Astrocyte (in vitro differentiated cells and primary cell): ENCODE measurements around the gene CACNB4. TPM values are rescaled to one million over a fixed set of nuclear protein-coding genes. Genes with fewer than 3 reads are reported as not detected.

Experiments
- DNase-seq: peaks from one replicate; pipeline ENCODE4 v3.0.0-alpha.2; 2010; ENCODE audit warnings: low read depth
- FAIRE-seq: peaks from 2 replicates; lab custom pipeline; 2011; peaks lifted over from hg19 to GRCh38; lab: Jason Lieb, UNC
- H2AFZ ChIP-seq: 2 replicates; pipeline ENCODE4 v1.6.0; 2012; ENCODE audit warnings: low read depth, low read length, inconsistent platforms
- H3K27ac ChIP-seq: 2 replicates; pipeline ENCODE4 v1.5.1; 2011; ENCODE audit warnings: low read depth, low read length, inconsistent platforms
- H3K27me3 ChIP-seq: 2 replicates; pipeline ENCODE4 v1.6.0; 2011; ENCODE audit warnings: low read length, inconsistent platforms; ENCODE audit not compliant: insufficient read depth
- H3K36me3 ChIP-seq: 2 replicates; pipeline ENCODE4 v1.5.1; 2011; ENCODE audit warnings: low read length, inconsistent platforms; ENCODE audit not compliant: insufficient read depth
- H3K4me1 ChIP-seq: 2 replicates; pipeline ENCODE4 v1.5.1; 2011; ENCODE audit warnings: low read length, inconsistent platforms; ENCODE audit not compliant: insufficient read depth
- H3K4me2 ChIP-seq: 2 replicates; pipeline ENCODE4 v1.6.0; 2012; ENCODE audit warnings: low read length, inconsistent platforms
- H3K4me3 ChIP-seq: 2 replicates; pipeline ENCODE4 v1.5.1; 2011; ENCODE audit warnings: low read depth, mild to moderate bottlenecking, low read length, inconsistent platforms; ENCODE audit not compliant: insufficient read depth
- H3K79me2 ChIP-seq: 2 replicates; pipeline ENCODE4 v1.6.0; 2012; ENCODE audit warnings: mild to moderate bottlenecking, low read length, inconsistent platforms; ENCODE audit not compliant: insufficient read depth
- H3K9ac ChIP-seq: 2 replicates; pipeline ENCODE4 v1.6.0; 2012; ENCODE audit warnings: mild to moderate bottlenecking, low read length, inconsistent platforms
- H3K9me3 ChIP-seq: 2 replicates; pipeline ENCODE4 v1.5.1; 2012; ENCODE audit warnings: low read depth, mild to moderate bottlenecking, low read length, inconsistent platforms; ENCODE audit not compliant: insufficient read depth
- H4K20me1 ChIP-seq: 2 replicates; pipeline ENCODE4 v1.6.0; 2012; ENCODE audit warnings: low read length, inconsistent platforms; ENCODE audit not compliant: insufficient read depth
- H3K27ac Mint-ChIP-seq: one replicate; pipeline ENCODE4 v1.8.0; 2021; ENCODE audit warnings: mild to moderate bottlenecking, mixed read lengths; ENCODE audit not compliant: unreplicated experiment
- H3K27me3 Mint-ChIP-seq: one replicate; pipeline ENCODE4 v1.8.0; 2021; ENCODE audit warnings: low read depth, mixed read lengths; ENCODE audit not compliant: unreplicated experiment
- H3K36me3 Mint-ChIP-seq: one replicate; pipeline ENCODE4 v1.8.0; 2021; ENCODE audit warnings: low read depth, mixed read lengths; ENCODE audit not compliant: unreplicated experiment
- H3K4me1 Mint-ChIP-seq: one replicate; pipeline ENCODE4 v1.8.0; 2021; ENCODE audit warnings: low read depth, mixed read lengths; ENCODE audit not compliant: unreplicated experiment
- H3K4me3 Mint-ChIP-seq: one replicate; pipeline ENCODE4 v1.8.0; 2021; ENCODE audit warnings: mild to moderate bottlenecking, moderate library complexity, mixed read lengths; ENCODE audit not compliant: unreplicated experiment
- H3K9me3 Mint-ChIP-seq: one replicate; pipeline ENCODE4 v1.8.0; 2021; ENCODE audit warnings: mild to moderate bottlenecking, mixed read lengths; ENCODE audit not compliant: unreplicated experiment
- CTCF ChIP-seq: IDR thresholded peaks from 2 replicates; pipeline ENCODE4 v1.5.1; 2011; ENCODE audit warnings: low read depth, mild to moderate bottlenecking, inconsistent platforms, low read length, moderate library complexity; ENCODE audit not compliant: insufficient read depth
- EZH2 ChIP-seq: IDR thresholded peaks from 2 replicates; pipeline ENCODE4 v1.6.1; 2012; ENCODE audit warnings: mild to moderate bottlenecking, low read length, inconsistent platforms; ENCODE audit not compliant: insufficient read depth
- total RNA-seq: library from RNA; stranded (reverse); gene quantifications from 2 replicates; pipeline ENCODE4 v1.2.1, GENCODE V29; 2021

Gene CACNB4
- total RNA-seq, 1 donor from 2014 or later, result 1.8 TPM

GRCh38 chr2:151946899-151947812 is 151.7 kb downstream of the CACNB4 start:
- H3K4me3 Mint-ChIP-seq, result no peak overlapping the region
- H3K27ac ChIP-seq, result no peak overlapping the region
- peaks cover 8% of the 10 kb centered on the region for H3K9me3 Mint-ChIP-seq
- no peak for FAIRE-seq
- H3K79me2 ChIP-seq, result no peaks in the 10 kb centered on the region
- H3K4me1 Mint-ChIP-seq, result no peaks in the 10 kb centered on the region
- no peaks in the 10 kb centered on the region for H3K4me1 ChIP-seq
- H3K4me2 ChIP-seq, result peak overlapping the region; percentile 33
- no peak overlapping the region for H3K27ac Mint-ChIP-seq
- peaks cover 9% of the 10 kb centered on the region for H3K27me3 Mint-ChIP-seq
- no peak overlapping the region for H3K9ac ChIP-seq
- H3K4me3 ChIP-seq, result no peak overlapping the region
- no peaks in the 10 kb centered on the region for H3K9me3 ChIP-seq
- H3K27me3 ChIP-seq, result no peaks in the 10 kb centered on the region
- H2AFZ ChIP-seq, result no peak overlapping the region
- H4K20me1 ChIP-seq, result no peaks in the 10 kb centered on the region
- H3K36me3 ChIP-seq, result no peaks in the 10 kb centered on the region
- no peaks in the 10 kb centered on the region for H3K36me3 Mint-ChIP-seq
- peak; percentile 2 for DNase-seq
- TF ChIP-seq CTCF (peak; percentile 52), EZH2 (no peak)

- Histone ChIP-seq H3K4me3 (no peak overlapping the region), H3K27ac (no peak overlapping the region), H3K4me2 (no peak overlapping the region), H3K36me3 (no peaks in the 10 kb centered on the region), H3K9me3 (no peaks in the 10 kb centered on the region), H3K79me2 (no peaks in the 10 kb centered on the region), H3K4me1 (no peaks in the 10 kb centered on the region), H4K20me1 (no peaks in the 10 kb centered on the region), H3K9ac (no peak overlapping the region), H2AFZ (no peak overlapping the region), H3K27me3 (no peaks in the 10 kb centered on the region)
- Mint-ChIP-seq H3K27me3 (peaks cover 9% of the 10 kb centered on the region), H3K4me1 (no peaks in the 10 kb centered on the region), H3K36me3 (no peaks in the 10 kb centered on the region), H3K4me3 (no peak overlapping the region), H3K9me3 (peaks cover 8% of the 10 kb centered on the region), H3K27ac (no peak overlapping the region)
- TF ChIP-seq CTCF (no peak), EZH2 (no peak)
- no peak for FAIRE-seq
- DNase-seq, result no peak
Measured at GRCh38 chr2:151946250-151946884, 152.5 kb downstream of the CACNB4 start.
